Prostate gland (tissue), 2 donors: ENCODE results near the gene MCU. TPM values are rescaled to one million over a fixed set of nuclear protein-coding genes. Genes with fewer than 3 reads are reported as not detected.

Experiments
- DNase-seq: peaks from one replicate; pipeline ENCODE4 v3.0.0-alpha.2; 2019; ENCODE audit warnings: low spot score
- H3K27ac ChIP-seq, 2 donors: fragments of 200-600 bp; sonication (generic); 2 replicates each; pipeline ENCODE4 v1.5.1; 2017 to 2019
- H3K27me3 ChIP-seq: fragments of 200-600 bp; sonication (generic); replicated peaks from 2 replicates; pipeline ENCODE4 v1.5.1; 2019; ENCODE audit not compliant: insufficient read depth
- H3K36me3 ChIP-seq, 2 donors: fragments of 200-600 bp; sonication (generic); 1 replicate in 1 of 2; 2 replicates in 1 of 2; pipeline versions ENCODE4 v1.5.1 to v1.8.1; 2017 to 2019
- H3K4me1 ChIP-seq: fragments of 200-600 bp; sonication (generic); replicated peaks from 2 replicates; pipeline ENCODE4 v1.5.1; 2019
- H3K4me3 ChIP-seq, 2 donors: fragments of 200-600 bp; sonication (generic); 2 replicates each; pipeline ENCODE4 v1.5.1; 2017 to 2019
- H3K9me3 ChIP-seq: fragments of 200-600 bp; sonication (generic); 2 replicates; pipeline ENCODE4 v1.5.1; 2017
- CTCF ChIP-seq, 4 experiments: fragments of 200-600 bp in 2 of 4; fragments of 450-650 bp in 2 of 4; sonication (generic) in 2 of 4; IDR thresholded peaks; 1 replicate in 3 of 4; 2 replicates in 1 of 4; pipeline ENCODE4 v1.5.1; 2016 to 2019; ENCODE audit warnings: antibody characterized with exemption in 4 of 4, mild to moderate bottlenecking in 2 of 4, moderate library complexity in 2 of 4
- POLR2A ChIP-seq: fragments of 450-650 bp; IDR thresholded peaks from one replicate; pipeline ENCODE4 v1.6.1; 2016; ENCODE audit warnings: antibody characterized with exemption, mild to moderate bottlenecking
- POLR2AphosphoS5 ChIP-seq: sonication (generic); formaldehyde crosslinking; IDR thresholded peaks from one replicate; pipeline ENCODE4 v1.6.1; 2017; ENCODE audit warnings: antibody characterized with exemption
- WGBS: methylation state at CpG from one replicate; pipeline ENCODE4 v1.1.5; 2018; 5-methylcytosine and 5-hydroxymethylcytosine counted together
- intact Hi-C: fragments of 100-400 bp; cut with DNase I; formaldehyde crosslinking; loops from one replicate; pipeline ENCODE4 v1.14.2; 2022
- total RNA-seq, 2 donors: library from RNA; depleted of rRNA; stranded (reverse); fragments of >200 nt; gene quantifications; one replicate each; pipeline ENCODE4 v1.1.0, GENCODE V29; 2016

MCU gene
- total RNA-seq, 2 donors from 2014 or later: 11.0 to 24.2 TPM

- no peaks in the 10 kb centered on the region for H3K9me3 ChIP-seq
- no peaks in the 10 kb centered on the region for H3K36me3 ChIP-seq
- H3K4me1 ChIP-seq: no peaks in the 10 kb centered on the region
- no peaks in the 10 kb centered on the region for H3K27me3 ChIP-seq
- H3K4me3 ChIP-seq: no peak overlapping the region
- no peak overlapping the region for H3K27ac ChIP-seq
- WGBS: 25% methylated on average over 2 of the region's 2 CpGs
- intact Hi-C loops: no loop called here
- no peak for DNase-seq
- TF ChIP-seq POLR2AphosphoS5: no peak
- no peak for TF ChIP-seq POLR2A
- TF ChIP-seq CTCF (IDR thresholded peaks at IDR 0.05): no peak
Observed at GRCh38 chr10:72712136-72712535, 20.2 kb downstream of the MCU start.

GRCh38 chr10:72719941-72720592 is 28.1 kb downstream of the MCU start:
- 96% methylated on average over 2 of the region's 2 CpGs for WGBS
- H3K4me3 ChIP-seq: no peak overlapping the region
- intact Hi-C loops: no loop called here
- no peak for DNase-seq
- no peaks in the 10 kb centered on the region for H3K36me3 ChIP-seq
- no peaks in the 10 kb centered on the region for H3K9me3 ChIP-seq
- H3K27ac ChIP-seq: no peak overlapping the region
- no peaks in the 10 kb centered on the region for H3K4me1 ChIP-seq
- no peaks in the 10 kb centered on the region for H3K27me3 ChIP-seq
- TF ChIP-seq CTCF (IDR thresholded peaks at IDR 0.05) (no peak), POLR2A (no peak), POLR2AphosphoS5 (no peak)

GRCh38 chr10:72720814-72721660 is 29.1 kb downstream of the MCU start:
- Histone ChIP-seq H3K27me3 (no peaks in the 10 kb centered on the region), H3K36me3 (no peaks in the 10 kb centered on the region)
- 91% methylated on average over 4 of the region's 4 CpGs for WGBS

GRCh38 chr10:72727130-72727529 is 35.2 kb downstream of the MCU start:
- no peak for TF ChIP-seq POLR2AphosphoS5
- TF ChIP-seq POLR2A: no peak
- TF ChIP-seq CTCF (IDR thresholded peaks at IDR 0.05): no peak
- 18% methylated on average over 2 of the region's 2 CpGs for WGBS
- no peak overlapping the region for H3K4me3 ChIP-seq
- H3K36me3 ChIP-seq: no peaks in the 10 kb centered on the region
- no peaks in the 10 kb centered on the region for H3K27me3 ChIP-seq
- H3K4me1 ChIP-seq: no peaks in the 10 kb centered on the region
- intact Hi-C loops: no loop called here
- DNase-seq: no peak
- no peaks in the 10 kb centered on the region for H3K9me3 ChIP-seq
- no peak overlapping the region for H3K27ac ChIP-seq

More at GRCh38 chr10:72720814-72721660, 29.1 kb downstream of the MCU start:
- Histone ChIP-seq H3K9me3 (no peaks in the 10 kb centered on the region), H3K27ac (no peak overlapping the region), H3K4me3 (no peak overlapping the region), H3K4me1 (no peaks in the 10 kb centered on the region)
- no peak for TF ChIP-seq CTCF (IDR thresholded peaks at IDR 0.05)
- no peak for TF ChIP-seq POLR2AphosphoS5
- no peak for TF ChIP-seq POLR2A
- no peak for DNase-seq
- intact Hi-C loops: no loop called here

- no peaks in the 10 kb centered on the region for H3K9me3 ChIP-seq
- no peaks in the 10 kb centered on the region for H3K36me3 ChIP-seq
- DNase-seq: no peak
- H3K4me1 ChIP-seq: no peaks in the 10 kb centered on the region
- no peak overlapping the region for H3K4me3 ChIP-seq
- no peaks in the 10 kb centered on the region for H3K27me3 ChIP-seq
- WGBS: 96% methylated on average over 2 of the region's 2 CpGs
- intact Hi-C loops: no loop called here
- TF ChIP-seq CTCF (IDR thresholded peaks at IDR 0.05) (no peak), POLR2A (no peak), POLR2AphosphoS5 (no peak)
- H3K27ac ChIP-seq: no peak overlapping the region
Observed at GRCh38 chr10:72728462-72728861, 36.5 kb downstream of the MCU start.
